ENCODE results near the gene GRIK1.

GRIK1 gene

DNA sequence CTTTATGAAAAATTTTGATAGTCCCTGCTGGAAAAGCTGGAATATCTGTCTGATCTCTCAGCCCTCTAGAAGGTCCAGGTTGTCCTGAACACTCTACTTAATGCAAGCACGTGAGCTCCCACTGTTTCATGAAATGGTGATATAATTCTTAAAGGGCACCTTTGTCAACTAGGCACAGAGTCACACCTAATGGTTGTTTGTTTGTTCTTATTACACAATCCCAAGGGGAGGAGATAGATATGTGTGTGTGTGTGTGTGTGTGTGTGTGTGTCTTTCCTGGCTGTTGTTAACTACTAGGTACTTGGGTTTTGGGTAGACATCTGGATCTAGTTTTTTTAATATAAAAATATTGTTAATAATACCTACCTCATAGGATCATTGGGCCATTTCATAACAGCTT lies 63.9 kb downstream of the GRIK1 start:
- Histone ChIP-seq H3K14ac (ENCODE audit: low read length) (no peak overlapping the region), H2BK120ac (ENCODE audit: insufficient read depth, low read length, poor library complexity) (no peak overlapping the region), H3K4ac (ENCODE audit: low read depth, low read length) (no peak overlapping the region), H2BK12ac (ENCODE audit: low read length) (no peak overlapping the region), H3K79me2 (ENCODE audit: control insufficient read depth, insufficient read depth, low read length, poor library complexity) (no peaks in the 10 kb centered on the region), H3K23ac (ENCODE audit: low read length) (no peak overlapping the region), H3K79me1 (ENCODE audit: low read length) (no peaks in the 10 kb centered on the region), H4K91ac (ENCODE audit: low read depth, low read length) (no peak overlapping the region), H3K36me3 (ENCODE audit: control insufficient read depth in 1 of 2, insufficient read depth in 2 of 2, low read length in 2 of 2) (no peaks in the 10 kb centered on the region), H2AFZ (ENCODE audit: insufficient read depth, low read length, poor library complexity) (no peak overlapping the region), H2AK5ac (ENCODE audit: low read length) (no peak overlapping the region), H4K8ac (ENCODE audit: low read depth, low read length) (no peak overlapping the region), H3K4me3 (ENCODE audit: low read depth, low read length) (no peak overlapping the region), H2BK5ac (ENCODE audit: low read depth, low read length, poor library complexity) (no peak overlapping the region), H3K18ac (ENCODE audit: low read length) (no peak overlapping the region), H3K9me3 (ENCODE audit: insufficient read depth, low read depth, low read length) (peaks cover 2% of the 10 kb centered on the region), H3K27ac (ENCODE audit: low read depth, low read length) (no peak overlapping the region), H4K12ac (ENCODE audit: low read depth, low read length) (no peak overlapping the region), H3K27me3 (ENCODE audit: insufficient read depth, low read length) (no peaks in the 10 kb centered on the region), H3K4me1 (ENCODE audit: control insufficient read depth in 1 of 2, insufficient read depth in 2 of 2, low read length in 2 of 2) (no peaks in the 10 kb centered on the region), H3K4me2 (ENCODE audit: low read length) (no peak overlapping the region), H3K9ac (ENCODE audit: low read length) (no peak overlapping the region)
- WGBS (ENCODE audit: extremely low coverage, insufficient coverage, insufficient read length), result no CpG with 5 or more reads among the region's 1 CpG
- DNase-seq, result no peak

DNA sequence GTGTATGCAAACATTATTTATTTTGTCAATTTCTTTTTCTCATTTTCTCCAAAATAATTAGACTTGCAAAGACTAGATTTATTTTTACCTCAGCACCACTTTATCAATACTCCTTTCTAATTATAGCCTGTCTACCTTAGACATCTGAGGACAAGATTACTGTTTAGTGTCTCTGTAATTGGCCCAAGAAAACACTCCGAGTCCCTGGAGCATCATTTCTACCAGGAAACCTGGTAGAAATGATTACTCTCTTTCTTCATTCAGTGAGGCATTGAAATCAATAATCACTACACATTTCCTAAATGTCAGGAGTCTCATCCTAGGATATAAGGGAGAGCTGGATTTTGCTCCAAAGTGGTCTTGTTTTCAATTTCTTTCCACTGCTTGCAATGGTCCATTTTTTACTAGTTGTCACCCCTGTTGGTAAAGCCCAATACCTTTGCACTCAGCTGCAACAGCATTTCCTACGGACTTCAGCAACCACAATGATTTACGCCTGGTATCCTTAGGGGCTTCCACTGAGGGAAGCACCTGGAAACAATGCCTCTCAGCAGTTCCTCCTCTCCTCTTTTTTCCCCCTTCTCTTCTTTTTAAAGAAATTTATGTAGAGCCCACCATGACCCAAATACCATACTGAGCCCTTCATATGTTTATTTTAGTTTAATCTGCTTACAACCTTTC lies 64.6 kb downstream of the GRIK1 start:
- Histone ChIP-seq H2AFZ (ENCODE audit: insufficient read depth, low read length, poor library complexity) (no peak overlapping the region), H3K27ac (ENCODE audit: low read depth, low read length) (no peak overlapping the region), H3K23ac (ENCODE audit: low read length) (no peak overlapping the region), H3K4me2 (ENCODE audit: low read length) (no peak overlapping the region), H3K18ac (ENCODE audit: low read length) (no peak overlapping the region), H3K27me3 (ENCODE audit: insufficient read depth, low read length) (no peaks in the 10 kb centered on the region), H3K79me2 (ENCODE audit: control insufficient read depth, insufficient read depth, low read length, poor library complexity) (no peaks in the 10 kb centered on the region), H2BK12ac (ENCODE audit: low read length) (no peak overlapping the region), H4K8ac (ENCODE audit: low read depth, low read length) (no peak overlapping the region), H3K4ac (ENCODE audit: low read depth, low read length) (no peak overlapping the region), H3K14ac (ENCODE audit: low read length) (no peak overlapping the region), H3K36me3 (ENCODE audit: control insufficient read depth in 1 of 2, insufficient read depth in 2 of 2, low read length in 2 of 2) (no peaks in the 10 kb centered on the region), H3K4me1 (ENCODE audit: control insufficient read depth in 1 of 2, insufficient read depth in 2 of 2, low read length in 2 of 2) (no peaks in the 10 kb centered on the region), H2BK5ac (ENCODE audit: low read depth, low read length, poor library complexity) (no peak overlapping the region), H3K4me3 (ENCODE audit: low read depth, low read length) (no peak overlapping the region), H4K91ac (ENCODE audit: low read depth, low read length) (no peak overlapping the region), H3K9me3 (ENCODE audit: insufficient read depth, low read depth, low read length) (peaks cover 2% of the 10 kb centered on the region), H2AK5ac (ENCODE audit: low read length) (no peak overlapping the region), H3K79me1 (ENCODE audit: low read length) (no peaks in the 10 kb centered on the region), H3K9ac (ENCODE audit: low read length) (no peak overlapping the region), H2BK120ac (ENCODE audit: insufficient read depth, low read length, poor library complexity) (no peak overlapping the region), H4K12ac (ENCODE audit: low read depth, low read length) (no peak overlapping the region)
- no CpG with 5 or more reads among the region's 3 CpGs for WGBS (ENCODE audit: extremely low coverage, insufficient coverage, insufficient read length)
- DNase-seq, result no peak

DNA sequence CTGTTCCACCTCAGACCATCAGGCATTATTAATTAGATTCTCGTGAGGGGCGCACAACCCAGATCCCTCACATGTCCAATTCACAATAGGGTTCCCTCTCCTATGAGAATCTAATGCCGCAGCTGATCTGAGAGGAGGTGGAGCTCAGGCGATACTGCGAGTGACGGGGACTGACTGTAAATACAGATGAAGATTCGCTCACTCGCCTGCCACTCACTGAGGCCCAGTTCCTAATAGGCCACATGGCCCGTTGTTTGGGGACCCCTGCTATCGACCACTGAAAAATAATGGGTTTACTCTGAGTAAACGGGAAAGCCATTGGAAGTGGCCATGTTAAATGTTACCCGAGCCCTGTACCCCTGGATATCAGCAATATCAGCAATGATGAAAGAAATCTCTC lies 65.9 kb downstream of the GRIK1 start:
- H3K36me3 ChIP-seq (ENCODE audit: control insufficient read depth in 1 of 2, insufficient read depth in 2 of 2, low read length in 2 of 2), result no peaks in the 10 kb centered on the region

DNA sequence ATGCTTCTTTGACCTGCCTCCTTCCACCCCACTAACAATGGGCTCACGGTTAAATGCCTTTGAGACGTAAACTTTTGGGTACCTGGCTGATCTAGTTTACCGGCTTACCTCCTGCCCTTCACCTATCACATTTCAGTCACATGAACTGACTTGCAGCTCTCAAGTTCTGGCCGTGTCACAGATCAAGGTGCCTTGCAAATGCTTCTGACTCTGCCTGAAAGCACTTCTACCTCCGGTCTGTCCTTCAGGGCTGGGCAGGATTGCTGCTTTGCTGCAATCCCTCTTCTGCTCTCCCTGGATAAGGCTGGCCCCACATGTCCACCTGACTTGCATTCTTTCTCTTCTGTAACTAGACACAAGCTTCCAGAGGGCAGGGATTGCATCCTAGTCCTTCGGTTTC lies 69.0 kb downstream of the GRIK1 start:
- no peak overlapping the region for H3K4me2 ChIP-seq (ENCODE audit: low read length)
- no peak for DNase-seq
- no peaks in the 10 kb centered on the region for H3K79me1 ChIP-seq (ENCODE audit: low read length)
- no CpG with 5 or more reads among the region's 6 CpGs for WGBS (ENCODE audit: extremely low coverage, insufficient coverage, insufficient read length)
- no peaks in the 10 kb centered on the region for H3K79me2 ChIP-seq (ENCODE audit: control insufficient read depth, insufficient read depth, low read length, poor library complexity)
- no peak overlapping the region for H2AK5ac ChIP-seq (ENCODE audit: low read length)
- no peak overlapping the region for H3K14ac ChIP-seq (ENCODE audit: low read length)
- H3K9me3 ChIP-seq (ENCODE audit: insufficient read depth, low read depth, low read length), result peaks cover 2% of the 10 kb centered on the region
- H3K4me3 ChIP-seq (ENCODE audit: low read depth, low read length), result no peak overlapping the region
- H2BK12ac ChIP-seq (ENCODE audit: low read length), result no peak overlapping the region
- no peak overlapping the region for H4K8ac ChIP-seq (ENCODE audit: low read depth, low read length)
- no peak overlapping the region for H3K23ac ChIP-seq (ENCODE audit: low read length)
- H3K27ac ChIP-seq (ENCODE audit: low read depth, low read length), result no peak overlapping the region
- no peak overlapping the region for H3K9ac ChIP-seq (ENCODE audit: low read length)
- no peaks in the 10 kb centered on the region for H3K4me1 ChIP-seq (ENCODE audit: control insufficient read depth in 1 of 2, insufficient read depth in 2 of 2, low read length in 2 of 2)
- H2AFZ ChIP-seq (ENCODE audit: insufficient read depth, low read length, poor library complexity), result no peak overlapping the region
- no peak overlapping the region for H3K18ac ChIP-seq (ENCODE audit: low read length)
- H4K12ac ChIP-seq (ENCODE audit: low read depth, low read length), result no peak overlapping the region
- no peaks in the 10 kb centered on the region for H3K36me3 ChIP-seq (ENCODE audit: control insufficient read depth in 1 of 2, insufficient read depth in 2 of 2, low read length in 2 of 2)
- H3K27me3 ChIP-seq (ENCODE audit: insufficient read depth, low read length), result no peaks in the 10 kb centered on the region
- no peak overlapping the region for H2BK5ac ChIP-seq (ENCODE audit: low read depth, low read length, poor library complexity)
- no peak overlapping the region for H2BK120ac ChIP-seq (ENCODE audit: insufficient read depth, low read length, poor library complexity)
- no peak overlapping the region for H4K91ac ChIP-seq (ENCODE audit: low read depth, low read length)
- H3K4ac ChIP-seq (ENCODE audit: low read depth, low read length), result no peak overlapping the region

More for the DNA sequence above, 65.9 kb downstream of the GRIK1 start:
- H2AFZ ChIP-seq (ENCODE audit: insufficient read depth, low read length, poor library complexity), result no peak overlapping the region
- H2AK5ac ChIP-seq (ENCODE audit: low read length), result no peak overlapping the region
- no peak overlapping the region for H3K27ac ChIP-seq (ENCODE audit: low read depth, low read length)
- H4K91ac ChIP-seq (ENCODE audit: low read depth, low read length), result no peak overlapping the region
- no peak overlapping the region for H3K18ac ChIP-seq (ENCODE audit: low read length)
- no peak overlapping the region for H3K4ac ChIP-seq (ENCODE audit: low read depth, low read length)
- H3K27me3 ChIP-seq (ENCODE audit: insufficient read depth, low read length), result no peaks in the 10 kb centered on the region
- H2BK120ac ChIP-seq (ENCODE audit: insufficient read depth, low read length, poor library complexity), result no peak overlapping the region
- H2BK5ac ChIP-seq (ENCODE audit: low read depth, low read length, poor library complexity), result no peak overlapping the region
- H3K9me3 ChIP-seq (ENCODE audit: insufficient read depth, low read depth, low read length), result peaks cover 2% of the 10 kb centered on the region
- no peak overlapping the region for H3K9ac ChIP-seq (ENCODE audit: low read length)
- H3K4me2 ChIP-seq (ENCODE audit: low read length), result no peak overlapping the region
- no peaks in the 10 kb centered on the region for H3K4me1 ChIP-seq (ENCODE audit: control insufficient read depth in 1 of 2, insufficient read depth in 2 of 2, low read length in 2 of 2)
- H3K79me2 ChIP-seq (ENCODE audit: control insufficient read depth, insufficient read depth, low read length, poor library complexity), result no peaks in the 10 kb centered on the region
- no peak overlapping the region for H2BK12ac ChIP-seq (ENCODE audit: low read length)
- H3K23ac ChIP-seq (ENCODE audit: low read length), result no peak overlapping the region
- no peaks in the 10 kb centered on the region for H3K79me1 ChIP-seq (ENCODE audit: low read length)
- no CpG with 5 or more reads among the region's 12 CpGs for WGBS (ENCODE audit: extremely low coverage, insufficient coverage, insufficient read length)
- no peak overlapping the region for H3K14ac ChIP-seq (ENCODE audit: low read length)
- H3K4me3 ChIP-seq (ENCODE audit: low read depth, low read length), result no peak overlapping the region
- no peak for DNase-seq
- no peak overlapping the region for H4K8ac ChIP-seq (ENCODE audit: low read depth, low read length)
- H4K12ac ChIP-seq (ENCODE audit: low read depth, low read length), result no peak overlapping the region

Data from trophoblast cell (in vitro differentiated cells and primary cell).